ENCODE data around the gene SGTA. TPM values are rescaled to one million over a fixed set of nuclear protein-coding genes. Genes with fewer than 3 reads are reported as not detected.

Gene SGTA
- 19.8 TPM for total RNA-seq (2013)
- 10 to 100 TPM; 21.6 to 35.4 (median 22.0) TPM for polyA plus RNA-seq
- 18.4 and 23.6 TPM in 2 replicates for polyA minus RNA-seq
- 16.6 to 49.9 (median 32.6) reads per million in 11 experiments for total RNA-seq

GRCh38 chr19:2782936-2783780 lies at the start of gene SGTA:
Gene SGTA (minus strand): TSS chr19:2783273. CDS start chr19:2769068, 14,205 bp downstream.
- no peaks in the 10 kb centered on the region for H3K9me3 Mint-ChIP-seq
- H3K27ac ChIP-seq (ENCODE audit: low read depth in 1 of 2, low read length in 2 of 2) = peak within 1 kb of the TSS; percentile 62 to 93
- H3K27me3 Mint-ChIP-seq (ENCODE audit: low read depth in 3 of 3) = no peaks in the 10 kb centered on the region
- peaks cover 45% of the 10 kb centered on the region for H3K4me1 Mint-ChIP-seq
- peak; percentile 99 to 100 (median 99) for DNase-seq
- peaks cover 2 to 16% of the 10 kb centered on the region in 2 donors for H3K36me3 Mint-ChIP-seq
- peak within 1 kb of the TSS; percentile 92 for H3K4me2 ChIP-seq (replicated peaks; ENCODE audit: extremely low read depth, low read length, poor library complexity, severe bottlenecking)
- under 1% methylated on average over 41 of the region's 68 CpGs for WGBS (ENCODE audit: insufficient coverage)
- intact Hi-C loops (cut with micrococcal nuclease) = no loop called here
- peak within 1 kb of the TSS; percentile 57 to 98 (median 92) for H3K4me3 ChIP-seq (replicated peaks in 1 of 3; ENCODE audit: low read depth in 2 of 3, low read length in 3 of 3)
- H3K4me3 Mint-ChIP-seq = peak within 1 kb of the TSS; percentile 89 to 92
- H3K9me3 ChIP-seq (replicated peaks in 1 of 2; ENCODE audit: control insufficient read depth in 1 of 2, insufficient read depth in 1 of 2, low read length in 2 of 2) = no peaks in the 10 kb centered on the region
- H3K4me1 ChIP-seq (ENCODE audit: control insufficient read depth in 1 of 2, insufficient read depth in 2 of 2, low read length in 2 of 2) = peaks cover 36 to 50% of the 10 kb centered on the region in 2 donors
- H3K36me3 ChIP-seq (replicated peaks in 1 of 2; ENCODE audit: control insufficient read depth in 1 of 2, insufficient read depth in 2 of 2, low read length in 2 of 2) = peaks cover 3 to 11% of the 10 kb centered on the region in 2 donors
- H4K20me1 ChIP-seq (ENCODE audit: insufficient read depth, low read length) = peaks cover 22% of the 10 kb centered on the region
- H2AFZ ChIP-seq (ENCODE audit: insufficient read depth, low read depth, low read length, poor library complexity, severe bottlenecking) = peak within 1 kb of the TSS; percentile 86
- H3K27ac Mint-ChIP-seq = peak within 1 kb of the TSS; percentile 86 to 94 (median 93)
- TF ChIP-seq CTCF (IDR thresholded peaks at IDR 0.05) = peak; percentile 39
- H3K9ac ChIP-seq (ENCODE audit: insufficient read depth, low read length, poor library complexity, severe bottlenecking) = peak within 1 kb of the TSS; percentile 96
- H3K79me2 ChIP-seq (ENCODE audit: insufficient read depth, low read length) = peaks cover 84% of the 10 kb centered on the region
- H3K27me3 ChIP-seq (ENCODE audit: control insufficient read depth in 2 of 2, insufficient read depth in 2 of 2, low read length in 2 of 2) = no peaks in the 10 kb centered on the region

- Mint-ChIP-seq H3K4me1 (no peaks in the 10 kb centered on the region), H3K27me3 (ENCODE audit: low read depth in 3 of 3) (peaks cover 1 to 3% (median 2%) of the 10 kb centered on the region in 3 donors), H3K9me3 (peaks cover 30 to 83% (median 74%) of the 10 kb centered on the region in 7 donors), H3K36me3 (peaks cover 16 to 37% of the 10 kb centered on the region in 2 donors), H3K4me3 (no peak overlapping the region), H3K27ac (no peak overlapping the region)
- Histone ChIP-seq H3K4me3 (replicated peaks in 1 of 3; ENCODE audit: low read depth in 2 of 3, low read length in 3 of 3) (no peak overlapping the region), H3K9ac (ENCODE audit: insufficient read depth, low read length, poor library complexity, severe bottlenecking) (no peak overlapping the region), H3K4me2 (replicated peaks; ENCODE audit: extremely low read depth, low read length, poor library complexity, severe bottlenecking) (no peak overlapping the region), H3K79me2 (ENCODE audit: insufficient read depth, low read length) (no peaks in the 10 kb centered on the region), H4K20me1 (ENCODE audit: insufficient read depth, low read length) (no peaks in the 10 kb centered on the region), H3K9me3 (replicated peaks in 1 of 2; ENCODE audit: control insufficient read depth in 1 of 2, insufficient read depth in 1 of 2, low read length in 2 of 2) (peaks cover 52 to 68% of the 10 kb centered on the region in 2 donors), H3K4me1 (ENCODE audit: control insufficient read depth in 1 of 2, insufficient read depth in 2 of 2, low read length in 2 of 2) (no peaks in the 10 kb centered on the region), H3K36me3 (replicated peaks in 1 of 2; ENCODE audit: control insufficient read depth in 1 of 2, insufficient read depth in 2 of 2, low read length in 2 of 2) (peaks cover 0 to 22% of the 10 kb centered on the region in 2 donors), H2AFZ (ENCODE audit: insufficient read depth, low read depth, low read length, poor library complexity, severe bottlenecking) (no peak overlapping the region), H3K27ac (ENCODE audit: low read depth in 1 of 2, low read length in 2 of 2) (no peak overlapping the region), H3K27me3 (ENCODE audit: control insufficient read depth in 2 of 2, insufficient read depth in 2 of 2, low read length in 2 of 2) (no peaks in the 10 kb centered on the region)
- intact Hi-C loops (cut with micrococcal nuclease) = loop anchor here in 1 of 2 donors (10.0 kb wide), 1 partner anchor 357 kb away; the partner anchor contains the start of gene NCLN
- no peak for DNase-seq
- no peak for TF ChIP-seq CTCF (IDR thresholded peaks at IDR 0.05)
- 89% methylated on average over 7 of the region's 13 CpGs for WGBS (ENCODE audit: insufficient coverage)
These were observed 44.9 kb upstream of the SGTA start for GRCh38 chr19:2827840-2828489.
